Hematopoietic multipotent progenitor cell treated with erythropoietin and hydrocortisone succinate and interleukin-3 and kit ligand, for 8 days (in vitro differentiated cells): Measurements from ENCODE around the gene RTEL1.

Experiments used
- DNase-seq: peaks from one replicate; pipeline ENCODE4 v3.0.0-alpha.2; 2015

Gene RTEL1

DNA sequence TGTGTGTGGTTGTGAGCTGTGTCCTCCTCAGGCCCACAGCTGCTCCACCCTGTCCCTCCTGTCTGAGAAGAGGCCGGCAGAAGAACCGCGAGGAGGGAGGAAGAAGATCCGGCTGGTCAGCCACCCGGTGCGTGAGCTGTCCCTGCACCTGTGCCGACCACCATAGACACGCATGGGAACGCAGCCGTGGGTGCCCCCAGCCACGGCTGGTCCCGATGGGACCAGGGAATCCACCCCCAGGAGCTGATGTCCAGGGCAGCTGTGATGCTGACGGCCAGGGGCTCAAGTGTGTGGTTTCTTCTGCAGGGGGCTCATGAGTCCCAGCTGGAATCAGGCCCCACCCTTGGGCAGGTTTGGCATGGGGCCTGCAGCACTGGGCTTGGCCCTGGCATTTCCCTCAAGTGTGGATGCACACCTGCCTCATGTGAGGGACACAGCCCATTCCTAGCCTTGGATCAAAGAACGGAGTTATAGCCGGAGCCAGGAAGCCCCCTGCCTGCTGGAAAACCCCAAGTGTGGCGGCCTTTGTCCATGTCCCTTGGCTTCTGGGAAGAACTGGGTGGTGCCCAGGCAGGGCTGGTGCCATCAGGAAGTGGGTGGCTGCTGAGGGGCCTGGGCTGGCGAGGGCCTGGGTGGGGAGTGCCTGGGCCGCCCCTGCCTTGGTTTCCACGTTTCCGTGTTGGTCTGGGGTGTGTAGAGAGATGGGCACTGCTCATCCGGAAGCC, 33.8 kb downstream of the RTEL1 start:
- no peak for DNase-seq

GRCh38 chr20:63692436-63693082, 34.4 kb downstream of the RTEL1 start:
- DNase-seq: no peak

DNA sequence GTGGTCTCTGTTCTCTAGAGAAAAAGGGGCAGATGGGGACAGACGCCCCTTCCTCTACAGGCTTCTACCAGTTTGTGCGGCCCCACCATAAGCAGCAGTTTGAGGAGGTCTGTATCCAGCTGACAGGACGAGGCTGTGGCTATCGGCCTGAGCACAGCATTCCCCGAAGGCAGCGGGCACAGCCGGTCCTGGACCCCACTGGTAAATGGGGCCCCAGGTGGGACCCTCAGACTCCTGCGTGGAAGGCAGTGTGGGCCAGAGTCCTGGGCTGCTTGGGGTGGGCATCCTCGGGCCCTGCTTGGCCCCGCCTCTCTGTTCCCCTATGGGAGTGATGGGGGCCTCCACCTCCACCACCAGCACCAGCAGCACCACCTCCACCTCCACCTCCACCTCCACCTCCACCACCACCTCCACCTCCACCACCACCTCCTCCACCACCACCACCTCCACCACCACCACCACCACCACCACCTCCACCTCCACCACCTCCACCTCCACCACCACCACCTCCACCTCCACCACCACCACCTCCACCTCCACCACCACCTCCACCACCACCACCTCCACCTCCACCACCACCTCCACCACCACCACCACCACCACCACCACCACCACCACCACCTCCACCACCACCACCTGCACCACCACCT, 35.1 kb downstream of the RTEL1 start:
- no peak for DNase-seq

DNA sequence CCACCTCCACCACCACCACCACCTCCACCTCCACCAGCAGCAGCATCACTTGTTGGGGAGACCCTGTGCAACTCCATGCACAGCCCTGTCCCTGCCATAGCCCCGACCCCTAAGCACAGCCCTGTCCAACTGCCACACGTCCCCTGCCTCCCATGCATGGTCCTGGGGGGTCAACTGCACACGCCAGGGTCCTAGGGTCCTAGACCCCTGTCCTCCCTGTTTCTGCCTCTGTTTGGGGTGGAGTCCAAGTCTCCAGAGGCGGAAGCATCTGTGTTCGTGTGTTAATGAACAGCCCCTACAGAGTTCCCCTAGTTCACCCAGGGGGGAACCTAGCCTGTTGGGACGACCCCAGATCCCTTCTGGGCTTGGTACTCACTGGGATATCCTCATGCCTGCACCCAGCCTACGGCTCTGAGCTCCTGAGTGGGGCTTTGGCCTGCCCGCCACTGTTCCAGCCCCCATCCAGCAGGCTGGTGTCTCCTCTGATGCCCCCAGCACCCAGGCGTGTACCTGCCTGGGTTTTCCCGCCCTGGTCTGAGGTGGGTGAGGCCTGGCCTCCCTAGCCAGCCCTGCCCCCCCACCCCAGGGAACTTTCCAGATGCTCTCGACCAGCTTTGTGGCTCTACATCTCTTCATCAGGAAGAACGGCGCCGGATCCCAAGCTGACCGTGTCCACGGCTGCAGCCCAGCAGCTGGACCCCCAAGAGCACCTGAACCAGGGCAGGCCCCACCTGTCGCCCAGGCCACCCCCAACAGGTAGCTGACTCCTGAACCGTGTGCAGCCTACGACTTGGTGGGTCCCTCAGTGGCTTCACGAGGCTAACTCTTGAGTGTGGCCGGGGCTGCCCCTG, 35.8 kb downstream of the RTEL1 start:
- no peak for DNase-seq

DNA sequence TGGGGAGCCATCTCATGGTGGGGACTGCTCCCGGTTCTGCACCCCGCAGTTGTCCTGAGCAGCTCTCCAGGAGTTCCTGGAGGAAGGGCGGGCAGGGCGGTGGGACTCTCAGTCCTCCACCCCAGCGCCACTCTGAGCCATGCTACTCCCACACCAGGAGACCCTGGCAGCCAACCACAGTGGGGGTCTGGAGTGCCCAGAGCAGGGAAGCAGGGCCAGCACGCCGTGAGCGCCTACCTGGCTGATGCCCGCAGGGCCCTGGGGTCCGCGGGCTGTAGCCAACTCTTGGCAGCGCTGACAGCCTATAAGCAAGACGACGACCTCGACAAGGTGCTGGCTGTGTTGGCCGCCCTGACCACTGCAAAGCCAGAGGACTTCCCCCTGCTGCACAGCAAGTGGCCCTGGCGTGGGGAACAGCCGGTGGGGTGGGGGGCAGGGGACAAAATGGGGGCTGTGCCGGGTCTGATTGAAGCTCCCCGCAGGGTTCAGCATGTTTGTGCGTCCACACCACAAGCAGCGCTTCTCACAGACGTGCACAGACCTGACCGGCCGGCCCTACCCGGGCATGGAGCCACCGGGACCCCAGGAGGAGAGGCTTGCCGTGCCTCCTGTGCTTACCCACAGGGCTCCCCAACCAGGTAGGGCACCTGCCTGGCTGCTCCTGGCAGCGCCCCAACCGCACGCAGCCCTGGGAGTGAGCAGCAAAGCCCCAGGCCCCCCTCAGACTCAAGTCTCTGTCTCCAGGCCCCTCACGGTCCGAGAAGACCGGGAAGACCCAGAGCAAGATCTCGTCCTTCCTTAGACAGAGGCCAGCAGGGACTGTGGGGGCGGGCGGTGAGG, 36.7 kb downstream of the RTEL1 start:
- no peak for DNase-seq

GRCh38 chr20:63695424-63696305, 37.6 kb downstream of the RTEL1 start:
- DNase-seq: no peak

- peak; percentile 19 for DNase-seq
Observed at GRCh38 chr20:63696306-63696627, 38.2 kb downstream of the RTEL1 start.

GRCh38 chr20:63696628-63697356, 38.7 kb downstream of the RTEL1 start, which contains the start of gene TNFRSF6B:
TNFRSF6B (plus strand) TSS chr20:63696652; CDS start chr20:63696768, 116 bp downstream.
- no peak for DNase-seq

DNA sequence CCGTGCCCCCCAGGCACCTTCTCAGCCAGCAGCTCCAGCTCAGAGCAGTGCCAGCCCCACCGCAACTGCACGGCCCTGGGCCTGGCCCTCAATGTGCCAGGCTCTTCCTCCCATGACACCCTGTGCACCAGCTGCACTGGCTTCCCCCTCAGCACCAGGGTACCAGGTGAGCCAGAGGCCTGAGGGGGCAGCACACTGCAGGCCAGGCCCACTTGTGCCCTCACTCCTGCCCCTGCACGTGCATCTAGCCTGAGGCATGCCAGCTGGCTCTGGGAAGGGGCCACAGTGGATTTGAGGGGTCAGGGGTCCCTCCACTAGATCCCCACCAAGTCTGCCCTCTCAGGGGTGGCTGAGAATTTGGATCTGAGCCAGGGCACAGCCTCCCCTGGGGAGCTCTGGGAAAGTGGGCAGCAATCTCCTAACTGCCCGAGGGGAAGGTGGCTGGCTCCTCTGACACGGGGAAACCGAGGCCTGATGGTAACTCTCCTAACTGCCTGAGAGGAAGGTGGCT, 39.3 kb downstream of the RTEL1 start:
- no peak for DNase-seq

DNA sequence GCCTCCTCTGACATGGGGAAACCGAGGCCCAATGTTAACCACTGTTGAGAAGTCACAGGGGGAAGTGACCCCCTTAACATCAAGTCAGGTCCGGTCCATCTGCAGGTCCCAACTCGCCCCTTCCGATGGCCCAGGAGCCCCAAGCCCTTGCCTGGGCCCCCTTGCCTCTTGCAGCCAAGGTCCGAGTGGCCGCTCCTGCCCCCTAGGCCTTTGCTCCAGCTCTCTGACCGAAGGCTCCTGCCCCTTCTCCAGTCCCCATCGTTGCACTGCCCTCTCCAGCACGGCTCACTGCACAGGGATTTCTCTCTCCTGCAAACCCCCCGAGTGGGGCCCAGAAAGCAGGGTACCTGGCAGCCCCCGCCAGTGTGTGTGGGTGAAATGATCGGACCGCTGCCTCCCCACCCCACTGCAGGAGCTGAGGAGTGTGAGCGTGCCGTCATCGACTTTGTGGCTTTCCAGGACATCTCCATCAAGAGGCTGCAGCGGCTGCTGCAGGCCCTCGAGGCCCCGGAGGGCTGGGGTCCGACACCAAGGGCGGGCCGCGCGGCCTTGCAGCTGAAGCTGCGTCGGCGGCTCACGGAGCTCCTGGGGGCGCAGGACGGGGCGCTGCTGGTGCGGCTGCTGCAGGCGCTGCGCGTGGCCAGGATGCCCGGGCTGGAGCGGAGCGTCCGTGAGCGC, 39.9 kb downstream of the RTEL1 start:
- DNase-seq: no peak

DNA sequence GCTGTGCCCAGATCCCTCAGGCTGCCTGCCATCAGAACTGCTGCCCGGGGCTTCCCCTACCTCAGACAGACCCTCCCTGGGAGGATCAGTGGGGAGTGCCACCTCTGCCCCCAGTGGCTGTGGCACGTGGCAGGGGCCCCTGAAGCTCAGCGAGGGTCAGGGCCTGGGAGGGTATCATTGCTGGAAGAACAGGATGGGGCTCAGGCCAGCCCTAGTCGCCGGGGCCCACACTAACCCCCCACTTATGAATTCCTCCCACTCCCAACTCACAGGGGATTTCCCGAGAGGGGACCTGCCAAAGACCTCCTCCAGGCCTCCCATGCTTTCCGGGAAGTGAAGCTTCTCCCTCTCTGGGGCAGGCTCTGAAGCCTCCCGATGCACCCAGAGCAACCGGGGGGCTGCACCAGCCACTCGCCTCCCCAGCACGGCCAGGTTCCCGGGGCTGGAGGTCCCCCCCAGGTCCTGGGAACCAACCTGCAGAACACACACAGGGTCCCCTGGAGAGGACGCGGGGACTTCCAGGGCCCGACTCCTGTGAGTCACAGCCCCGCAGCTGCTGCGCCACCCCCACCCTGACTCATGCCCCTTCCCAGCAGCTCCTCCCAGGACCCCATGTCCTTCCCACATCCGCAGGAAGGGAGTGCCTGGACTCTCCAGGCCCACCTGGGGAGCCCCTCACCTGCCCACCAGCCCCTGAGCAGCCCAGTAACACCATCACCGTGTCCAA, 40.8 kb downstream of the RTEL1 start:
- no peak for DNase-seq

DNA sequence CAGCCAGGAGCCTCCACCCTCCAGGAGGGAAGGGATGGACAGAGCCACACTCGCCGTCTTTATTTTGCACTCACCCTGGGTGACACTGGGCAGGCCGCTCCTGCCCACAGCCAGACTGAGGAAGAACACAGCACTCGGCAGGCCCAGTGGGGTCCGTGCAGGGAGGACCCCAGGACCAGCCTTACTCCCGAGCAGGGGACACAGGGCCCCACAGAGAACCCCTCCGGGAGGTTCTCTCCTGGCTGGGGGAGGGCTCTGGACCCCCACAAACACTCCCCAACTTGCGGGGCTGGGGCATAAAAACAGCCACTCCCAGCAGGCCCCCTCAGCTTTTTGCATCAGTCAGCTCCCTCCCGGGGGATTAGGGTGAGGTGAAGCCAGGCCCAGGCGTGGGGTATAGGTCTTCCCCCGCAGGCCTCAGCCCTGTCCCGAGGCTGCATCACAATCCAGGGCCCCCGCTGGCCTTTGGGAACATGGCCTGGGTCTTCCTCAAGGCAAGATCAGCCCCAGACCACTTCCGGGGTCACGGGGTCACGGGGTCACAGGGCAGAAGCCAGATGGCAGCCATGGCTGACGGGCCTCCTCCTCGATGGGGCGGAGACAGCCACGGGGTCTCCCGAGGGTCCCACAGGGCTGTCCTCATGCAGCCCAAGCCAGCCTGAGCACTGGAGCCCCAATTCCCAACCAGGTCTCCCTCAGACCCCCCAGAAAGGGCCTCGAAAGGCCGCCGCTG, 41.5 kb downstream of the RTEL1 start:
- DNase-seq: no peak

DNA sequence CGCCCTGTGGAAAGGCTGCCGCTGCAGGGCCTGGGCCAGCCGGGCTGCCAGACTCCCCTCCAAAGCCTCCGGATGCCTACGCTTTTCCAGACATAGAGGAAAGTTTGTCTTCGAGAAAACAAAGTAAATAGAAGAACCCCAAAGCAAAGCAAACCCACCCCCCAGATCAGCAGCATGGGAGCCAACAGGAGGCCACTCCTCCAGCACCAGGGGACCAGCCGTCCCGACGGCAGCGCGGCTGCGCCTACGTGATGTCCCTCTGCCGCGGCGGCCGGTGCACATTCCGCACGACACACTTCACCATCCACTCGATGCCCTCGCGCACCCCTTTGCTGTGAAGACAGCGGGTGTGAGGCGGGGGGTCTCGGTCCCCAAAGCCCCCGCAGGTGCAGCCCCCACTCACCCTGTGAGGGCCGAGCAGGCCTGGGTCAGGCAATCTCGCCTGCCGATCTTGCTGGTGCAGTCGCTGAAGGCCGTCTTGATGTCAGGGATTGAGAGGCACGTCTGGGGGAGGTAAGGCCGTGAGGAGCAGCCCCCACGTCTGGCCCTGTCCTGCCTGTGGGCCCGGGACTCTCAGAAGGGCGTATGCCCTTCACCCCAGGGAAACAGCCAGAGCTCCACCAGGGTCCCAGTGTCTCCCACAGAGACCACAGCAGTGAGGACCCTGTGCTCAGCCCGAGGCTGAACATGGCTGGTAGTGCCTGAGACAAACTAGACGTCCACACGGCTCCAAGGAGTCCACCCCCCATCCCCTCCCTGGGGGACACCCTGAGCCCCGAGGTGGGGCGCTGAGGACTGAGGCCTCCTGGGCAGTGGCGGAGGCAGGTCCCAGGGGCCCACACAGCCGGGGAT, 42.3 kb downstream of the RTEL1 start:
- no peak for DNase-seq

DNA sequence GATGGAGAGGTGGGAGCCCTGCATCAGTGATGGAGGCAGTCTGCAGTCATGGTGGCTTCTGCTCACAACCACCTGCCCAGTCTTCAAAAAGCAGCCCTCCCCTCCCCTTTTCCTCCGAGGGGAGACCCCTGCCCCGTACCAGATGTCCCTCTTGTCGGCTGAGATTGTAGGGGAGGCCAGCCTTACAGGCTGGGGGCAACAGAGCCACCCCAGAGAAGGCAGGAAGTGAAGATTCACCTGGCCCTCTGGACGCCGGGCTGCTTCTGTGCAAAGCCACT, 42.9 kb downstream of the RTEL1 start:
- no peak for DNase-seq

DNA sequence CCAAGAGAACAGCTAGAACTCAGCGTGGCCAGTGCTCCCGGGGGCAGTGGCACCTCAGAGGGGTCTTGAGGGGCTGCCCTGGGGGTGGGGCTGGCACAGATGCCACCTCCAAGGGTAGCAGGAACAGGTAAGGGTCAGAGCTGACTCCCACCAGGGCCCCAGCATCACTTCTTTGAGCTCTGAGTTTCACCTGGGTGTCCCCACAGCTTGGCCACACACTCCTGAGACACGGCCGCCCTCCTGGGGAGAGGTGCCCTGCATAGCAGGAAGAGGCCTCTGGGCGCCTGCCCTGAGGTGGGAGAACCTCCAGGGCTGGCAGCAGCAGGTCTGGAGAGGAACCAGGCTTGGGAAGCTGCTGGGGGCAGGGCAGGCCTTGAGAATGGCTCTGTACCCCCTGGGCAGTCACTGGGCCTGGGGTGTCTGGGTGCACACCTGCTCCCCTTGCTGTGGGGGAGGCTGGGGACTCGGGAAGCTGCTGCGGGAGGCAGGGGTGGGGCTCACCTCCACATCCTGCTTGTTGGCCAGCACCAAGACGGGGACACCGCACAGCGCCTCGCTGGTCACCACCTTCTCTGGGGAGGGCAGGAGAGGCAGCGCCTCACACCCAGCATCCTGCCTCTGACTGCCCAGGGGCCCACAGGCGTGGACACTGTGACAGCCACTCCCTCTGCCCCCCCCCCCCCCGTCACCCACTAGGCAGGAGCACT, 43.4 kb downstream of the RTEL1 start:
- DNase-seq: no peak

DNA sequence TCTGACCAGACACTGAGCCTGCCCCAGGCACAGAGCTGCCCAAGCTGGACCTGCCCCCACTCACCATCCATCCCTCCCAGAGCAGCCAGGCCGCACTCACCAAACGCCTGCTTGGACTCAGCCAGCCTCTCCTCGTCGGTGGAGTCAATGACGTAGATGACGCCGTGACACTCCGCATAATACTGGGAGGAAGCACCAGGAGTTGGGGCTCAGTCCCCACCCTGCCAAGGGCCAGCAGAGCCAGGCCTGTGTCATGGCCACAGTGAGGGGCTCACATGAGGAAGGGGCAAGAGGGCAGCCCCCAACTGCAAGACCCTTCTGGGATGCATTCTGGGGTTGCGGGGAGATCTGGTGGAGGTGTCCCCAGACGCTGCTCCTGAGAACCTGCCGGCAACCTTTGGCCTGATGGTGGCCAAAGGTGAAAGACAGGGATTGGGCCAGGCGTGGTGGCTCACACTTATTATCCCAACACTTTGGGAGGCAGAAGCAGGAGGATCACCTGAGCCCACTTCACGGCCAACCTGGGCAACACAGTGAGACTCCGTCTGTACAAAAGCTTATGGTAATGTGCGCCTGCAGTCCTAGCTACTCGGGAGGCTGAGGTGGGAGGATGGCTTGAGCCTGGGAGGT, 44.0 kb downstream of the RTEL1 start:
- no peak for DNase-seq
